Dermis blood vessel endothelial cell (primary cell): ENCODE results near the gene RASA1. TPM values are rescaled to one million over a fixed set of nuclear protein-coding genes. Genes with fewer than 3 reads are reported as not detected.
"Not testable (repeated sequence)": the region's sequence is repeated elsewhere in the genome, so short reads cannot be mapped to it uniquely, and the experiment has no call there.

Experiments used
- DNase-seq: peaks from one replicate; pipeline ENCODE4 v3.0.0; 2010
- total RNA-seq: library from RNA; depleted of rRNA; stranded (reverse); fragments of >200 nt; gene quantifications from 2 replicates; pipeline ENCODE4 v1.2.3, GENCODE V29; 2014

Gene RASA1
- total RNA-seq = 44.1 and 75.4 TPM in 2 replicates

GRCh38 chr5:87267574-87268125 lies at the start of gene RASA1:
RASA1 (plus strand) TSS chr5:87267883; CDS start chr5:87268452, 569 bp downstream.
- DNase-seq = peak; percentile 88

GRCh38 chr5:87229780-87230179 lies 37.9 kb upstream of the RASA1 start:
- DNase-seq = peak; percentile 39

- DNase-seq = peak; percentile 58
These were observed 36.5 kb upstream of the RASA1 start for GRCh38 chr5:87231037-87231808.

- DNase-seq = no peak
These were observed 34.5 kb upstream of the RASA1 start for GRCh38 chr5:87233143-87233542.

- no peak for DNase-seq
These were observed 26.1 kb upstream of the RASA1 start for GRCh38 chr5:87241555-87241954.

- DNase-seq = no peak
These were observed 25.4 kb upstream of the RASA1 start for GRCh38 chr5:87242242-87242641.

- peak; percentile 62 for DNase-seq
These were observed 24.4 kb upstream of the RASA1 start for GRCh38 chr5:87243161-87243844.

- peak; percentile 46 for DNase-seq
These were observed 22.2 kb upstream of the RASA1 start for GRCh38 chr5:87245451-87245850.

GRCh38 chr5:87246061-87246460 lies 21.6 kb upstream of the RASA1 start:
- DNase-seq = peak; percentile 65

- DNase-seq = no peak
These were observed 15.4 kb upstream of the RASA1 start for GRCh38 chr5:87252283-87252605.

GRCh38 chr5:87254035-87254434 lies 13.6 kb upstream of the RASA1 start:
- DNase-seq = no peak

- no peak for DNase-seq
These were observed 9.2 kb upstream of the RASA1 start for GRCh38 chr5:87258507-87258906.

- DNase-seq = no peak
These were observed 7.0 kb upstream of the RASA1 start for GRCh38 chr5:87260604-87261192.

GRCh38 chr5:87263498-87263897 lies 4.2 kb upstream of the RASA1 start:
- DNase-seq = no peak

GRCh38 chr5:87266914-87267573 lies 639 bp upstream of the RASA1 start:
- DNase-seq = peak; percentile 9

- peak; percentile 80 for DNase-seq
These were observed 665 bp downstream of the RASA1 start for GRCh38 chr5:87268126-87268969.

GRCh38 chr5:87268970-87269377 lies 1.3 kb downstream of the RASA1 start:
- no peak for DNase-seq

GRCh38 chr5:87270888-87271287 lies 3.2 kb downstream of the RASA1 start:
- DNase-seq = not testable (repeated sequence)

GRCh38 chr5:87276655-87277054 lies 9.0 kb downstream of the RASA1 start:
- DNase-seq = no peak

GRCh38 chr5:87277279-87277835 lies 9.7 kb downstream of the RASA1 start:
- DNase-seq = no peak

- DNase-seq = no peak
These were observed 11.0 kb downstream of the RASA1 start for GRCh38 chr5:87278590-87279100.
